ENCODE measurements around the gene JADE3.

DNA sequence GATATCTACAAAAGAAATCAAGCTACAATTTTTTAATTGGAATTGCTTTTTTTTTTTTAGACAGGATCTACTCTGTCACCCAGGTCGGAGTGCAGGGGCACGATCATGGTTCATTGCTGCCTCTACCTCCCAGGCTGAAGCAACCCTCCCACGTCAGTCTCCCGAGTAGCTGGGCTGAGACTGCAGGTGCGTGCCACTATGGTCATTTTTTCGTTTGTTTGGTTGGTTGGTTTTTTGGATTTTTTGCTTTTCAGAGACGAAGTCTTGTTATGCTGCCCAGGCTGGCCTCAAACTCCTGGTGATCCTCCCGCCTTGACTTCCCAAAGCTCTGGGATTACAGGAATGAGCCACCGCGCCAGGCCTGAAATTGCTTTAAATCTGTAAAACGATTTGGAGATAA lies 181.6 kb downstream of the JADE3 start:
- TF ChIP-seq, protein P1, sequence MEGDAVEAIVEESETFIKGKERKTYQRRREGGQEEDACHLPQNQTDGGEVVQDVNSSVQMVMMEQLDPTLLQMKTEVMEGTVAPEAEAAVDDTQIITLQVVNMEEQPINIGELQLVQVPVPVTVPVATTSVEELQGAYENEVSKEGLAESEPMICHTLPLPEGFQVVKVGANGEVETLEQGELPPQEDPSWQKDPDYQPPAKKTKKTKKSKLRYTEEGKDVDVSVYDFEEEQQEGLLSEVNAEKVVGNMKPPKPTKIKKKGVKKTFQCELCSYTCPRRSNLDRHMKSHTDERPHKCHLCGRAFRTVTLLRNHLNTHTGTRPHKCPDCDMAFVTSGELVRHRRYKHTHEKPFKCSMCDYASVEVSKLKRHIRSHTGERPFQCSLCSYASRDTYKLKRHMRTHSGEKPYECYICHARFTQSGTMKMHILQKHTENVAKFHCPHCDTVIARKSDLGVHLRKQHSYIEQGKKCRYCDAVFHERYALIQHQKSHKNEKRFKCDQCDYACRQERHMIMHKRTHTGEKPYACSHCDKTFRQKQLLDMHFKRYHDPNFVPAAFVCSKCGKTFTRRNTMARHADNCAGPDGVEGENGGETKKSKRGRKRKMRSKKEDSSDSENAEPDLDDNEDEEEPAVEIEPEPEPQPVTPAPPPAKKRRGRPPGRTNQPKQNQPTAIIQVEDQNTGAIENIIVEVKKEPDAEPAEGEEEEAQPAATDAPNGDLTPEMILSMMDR (IDR thresholded peaks at IDR 0.05), result no peak
- TF ChIP-seq ZFX (IDR thresholded peaks at IDR 0.05; ENCODE audit: borderline replicate concordance), result no peak

All from 22Rv1 (cell line).